Hematopoietic multipotent progenitor cell (in vitro differentiated cells): ENCODE data around the gene GOLGA6D. TPM values are rescaled to one million over a fixed set of nuclear protein-coding genes. Genes with fewer than 3 reads are reported as not detected.
"Not testable (repeated sequence)": the region's sequence is repeated elsewhere in the genome, so short reads cannot be mapped to it uniquely, and the experiment has no call there.

Source experiments
- DNase-seq, 3 donors: peaks; one replicate each; pipeline ENCODE4 v3.0.0-alpha.2; 2011 to 2015; ENCODE audit warnings: low read depth in 2 of 3, low spot score in 2 of 3
- small RNA-seq: library from RNA; depleted of rRNA; stranded (forward); fragments of <200 nt; gene quantifications from one replicate; pipeline ENCODE3, GENCODE V24; 2012
- total RNA-seq: library from RNA; depleted of rRNA; stranded (reverse); fragments of >200 nt; gene quantifications from one replicate; pipeline ENCODE4 v1.2.3, GENCODE V29; 2012

GOLGA6D gene
- total RNA-seq, 1 donor = under 0.01 TPM

DNA sequence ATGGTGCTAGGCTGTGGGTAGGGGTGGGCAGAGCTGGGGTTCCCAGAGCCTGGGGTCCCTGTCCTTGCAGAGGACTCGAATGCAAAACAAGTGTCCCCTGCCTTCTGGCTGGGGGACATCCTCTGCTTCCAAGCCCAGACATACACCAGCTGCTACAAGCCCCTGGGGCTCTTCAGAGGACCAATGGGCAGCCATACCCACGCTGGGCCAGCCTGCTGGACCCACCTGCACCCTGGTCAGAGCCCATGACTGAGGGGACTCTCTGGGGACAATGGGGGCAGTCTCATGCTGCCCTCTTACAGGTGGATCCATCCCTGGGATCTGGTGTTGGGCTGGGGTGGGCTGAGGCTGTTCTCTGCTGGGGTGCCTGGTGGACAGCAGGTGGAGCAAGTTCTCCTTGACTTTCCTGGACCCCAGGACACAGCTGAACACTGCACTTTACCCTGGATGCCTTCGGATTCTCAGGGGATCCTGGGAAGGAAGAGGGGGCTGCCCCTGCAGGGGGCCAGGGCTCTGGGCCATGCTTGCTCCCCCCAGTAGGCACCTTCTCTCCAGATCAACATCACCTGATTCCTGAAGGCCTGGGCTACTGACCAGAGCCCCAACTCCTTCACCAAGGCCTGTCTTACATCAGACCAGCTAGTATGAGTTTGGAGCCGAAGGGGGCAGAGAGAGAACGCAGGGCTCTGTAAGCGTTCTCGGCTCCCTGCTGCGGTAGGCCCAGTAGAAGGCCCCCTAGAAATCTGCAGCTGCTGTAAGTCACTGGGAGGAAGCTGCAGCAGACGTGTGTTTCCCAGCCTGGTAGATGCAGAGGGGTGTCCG is 46.1 kb downstream of the GOLGA6D start:
- no peak for DNase-seq

- no peak for DNase-seq
These were observed 46.9 kb downstream of the GOLGA6D start for GRCh38 chr15:75329571-75329970.

DNA sequence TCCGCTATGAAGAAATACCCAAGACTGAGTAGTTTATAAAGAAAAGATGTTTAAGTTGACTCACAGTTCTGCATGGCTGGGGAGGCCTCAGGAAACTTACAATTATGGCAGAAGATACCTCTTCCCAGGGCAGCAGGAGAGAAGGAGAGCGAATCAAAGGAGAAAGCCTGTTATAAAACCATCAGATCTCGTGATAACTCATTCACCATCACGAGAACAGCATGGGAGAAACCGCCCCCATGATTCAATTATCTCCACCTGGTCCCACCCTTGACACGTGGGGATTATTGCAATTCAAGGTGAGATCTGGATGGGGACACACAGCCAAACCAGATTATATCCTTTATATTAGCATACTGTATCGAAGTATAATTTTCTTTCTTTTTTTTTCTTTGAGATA is 49.5 kb downstream of the GOLGA6D start:
- DNase-seq = not testable (repeated sequence)

- DNase-seq = not testable (repeated sequence)
These were observed 51.2 kb downstream of the GOLGA6D start for GRCh38 chr15:75333654-75334419.

DNA sequence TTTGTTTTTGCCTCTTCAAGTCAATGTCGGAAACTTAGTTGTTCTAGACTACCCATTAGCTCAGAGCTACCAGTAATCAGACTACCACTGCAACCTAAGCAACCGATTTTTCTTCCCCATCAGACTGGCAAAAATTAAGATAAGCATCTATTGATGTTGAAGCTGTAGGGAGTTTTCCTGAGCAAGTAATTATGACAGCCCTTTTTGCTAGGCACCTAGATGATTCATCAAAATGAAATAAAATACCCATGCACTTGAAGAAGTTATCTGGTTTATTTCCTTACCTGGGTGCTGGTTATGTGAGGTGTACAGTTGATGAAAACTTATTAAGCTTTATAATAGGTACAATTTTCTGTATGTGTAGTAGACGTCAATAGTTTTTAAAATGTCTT is 52.7 kb downstream of the GOLGA6D start:
- no peak for DNase-seq

DNA sequence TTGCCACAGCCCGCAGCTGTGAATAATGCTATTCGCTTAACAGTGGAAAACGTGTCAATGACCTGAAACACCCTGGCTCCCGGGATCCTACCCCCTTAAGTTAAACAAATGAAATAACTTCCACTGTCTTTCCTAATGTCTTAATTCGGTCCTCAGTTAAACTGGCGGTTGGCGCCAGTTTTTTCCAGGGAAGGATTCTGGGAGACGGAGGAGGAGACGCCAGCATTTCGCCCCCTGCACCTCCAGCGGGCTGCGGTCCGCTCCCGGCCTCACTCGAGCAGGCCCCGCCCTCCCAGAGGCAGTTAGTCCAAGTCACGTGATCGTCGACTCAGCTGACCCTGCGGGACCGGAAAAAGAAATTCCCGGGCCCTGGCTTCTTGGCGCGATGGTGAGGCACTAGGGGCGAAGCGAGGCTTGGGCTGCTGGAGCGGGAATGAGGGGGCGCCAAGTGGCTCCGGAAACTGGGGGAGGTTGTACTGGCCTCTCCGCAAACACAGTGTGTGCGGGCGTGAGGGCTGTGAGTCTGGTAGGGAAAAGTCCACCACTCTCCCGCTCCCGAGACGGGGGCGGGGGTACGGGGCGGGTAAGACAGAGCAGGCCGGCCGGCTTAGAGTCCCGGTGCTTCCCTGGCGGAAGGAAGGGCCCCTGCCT is 53.2 kb downstream of the GOLGA6D start, which contains the start of gene COMMD4:
Gene COMMD4 (plus strand): TSS at position 359 of the 651 bp plus-strand sequence. CDS start 27 bp downstream, at position 386.
- DNase-seq = peak in 2 of 3 donors; percentile 69 to 74

DNA sequence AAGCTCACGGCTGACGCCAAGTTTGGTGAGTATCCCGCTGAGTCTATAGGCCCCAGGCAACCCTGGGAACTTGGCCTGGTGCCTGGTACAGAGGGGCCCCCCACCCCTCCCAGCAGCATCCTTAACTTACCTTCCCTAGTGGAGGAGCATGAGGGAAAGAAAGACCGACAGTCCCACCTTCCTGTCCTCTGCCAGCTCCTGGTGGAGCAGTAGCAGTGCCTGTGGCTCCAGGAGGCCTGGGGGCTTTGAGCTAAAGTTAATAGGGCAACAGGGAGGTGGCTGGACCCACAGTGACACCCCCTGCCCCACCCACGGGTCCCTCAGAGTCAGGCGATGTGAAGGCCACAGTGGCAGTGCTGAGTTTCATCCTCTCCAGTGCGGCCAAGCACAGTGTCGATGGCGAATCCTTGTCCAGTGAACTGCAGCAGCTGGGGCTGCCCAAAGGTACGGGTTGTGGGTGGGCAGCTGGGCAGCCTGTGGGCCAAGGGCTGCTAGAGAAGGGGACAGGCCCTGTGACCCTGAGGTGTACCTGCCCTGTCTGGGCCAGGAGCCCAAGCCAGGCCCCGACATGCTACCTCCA is 56.1 kb downstream of the GOLGA6D start:
- no peak for DNase-seq

- no peak for DNase-seq
These were observed 57.1 kb downstream of the GOLGA6D start for GRCh38 chr15:75339531-75340240.

DNA sequence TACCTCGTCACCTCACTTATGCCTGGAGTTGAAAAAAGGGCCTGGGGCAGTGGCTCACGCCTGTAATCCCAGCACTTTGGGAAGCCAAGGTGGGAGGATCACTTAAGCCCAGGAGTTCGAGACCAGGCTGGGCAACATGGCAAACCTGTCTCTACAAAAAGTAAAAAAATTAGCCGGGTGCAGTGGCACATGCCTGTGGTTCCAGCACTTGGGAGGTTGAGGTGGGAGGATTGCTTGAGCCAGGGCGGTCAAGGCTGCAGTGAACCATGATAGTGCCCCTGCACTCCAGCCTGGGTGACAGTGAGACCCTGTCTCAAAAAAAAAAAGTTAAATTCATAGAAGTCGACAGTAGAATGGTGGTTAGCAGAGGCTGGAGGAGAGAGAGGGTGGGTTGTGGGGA is 59.6 kb downstream of the GOLGA6D start:
- no peak for DNase-seq

DNA sequence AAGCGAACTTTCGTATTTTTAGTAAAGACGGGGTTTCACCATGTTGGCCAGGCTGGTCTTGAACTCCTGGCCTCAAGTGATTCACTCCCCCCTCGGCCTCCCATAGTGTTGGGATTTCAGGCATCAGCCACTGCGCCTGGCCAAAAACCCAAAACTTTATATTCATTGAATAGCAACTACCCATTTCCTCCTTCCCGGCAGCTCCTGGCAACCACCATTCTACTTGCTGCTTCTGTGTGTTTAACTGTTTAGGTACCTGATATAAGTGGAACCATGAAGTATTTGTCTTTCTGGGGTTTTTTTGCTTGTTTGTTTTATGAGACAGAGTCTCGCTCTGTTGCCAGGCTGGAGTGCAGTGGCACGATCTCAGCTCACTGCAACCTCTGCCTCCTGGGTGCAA is 61.3 kb downstream of the GOLGA6D start:
- peak in 1 of 3 donors; percentile 17 for DNase-seq

Small RNA genes lying within 50 kb of the gene (small RNA-seq; reads per million reads assigned to genes)
- not detected for gene AC068338.1
- not detected for gene RN7SL327P
- gene RN7SL489P = not detected

Other genes starting within 250 kb of the GOLGA6D start
- 77.8 TPM for gene C15orf39, start 81.0 kb upstream of the GOLGA6D start, total RNA-seq
- not detected for gene GOLGA6C, start 24.5 kb upstream of the GOLGA6D start, total RNA-seq
- gene COMMD4, start 53.2 kb downstream of the GOLGA6D start, total RNA-seq = 81.3 TPM
- gene NEIL1, start 64.2 kb downstream of the GOLGA6D start, total RNA-seq = 6.7 TPM
- 222 TPM for gene MAN2C1, start 85.8 kb downstream of the GOLGA6D start, total RNA-seq
- 71.4 TPM for gene SIN3A, start 168.9 kb downstream of the GOLGA6D start, total RNA-seq